Melanocyte of skin (primary cell): ENCODE results near the gene ZNF559. TPM values are rescaled to one million over a fixed set of nuclear protein-coding genes. Genes with fewer than 3 reads are reported as not detected.

Source experiments
- total RNA-seq, 2 donors: library from RNA; depleted of rRNA; stranded (reverse); fragments of >200 nt; gene quantifications; 2 replicates each; pipeline ENCODE4 v1.2.3, GENCODE V29; 2012

The ZNF559 gene
- 10 to 100 TPM in 1 of 2 donors, 1 to 10 TPM in 1; 8.3 to 11.0 TPM for total RNA-seq

DNA sequence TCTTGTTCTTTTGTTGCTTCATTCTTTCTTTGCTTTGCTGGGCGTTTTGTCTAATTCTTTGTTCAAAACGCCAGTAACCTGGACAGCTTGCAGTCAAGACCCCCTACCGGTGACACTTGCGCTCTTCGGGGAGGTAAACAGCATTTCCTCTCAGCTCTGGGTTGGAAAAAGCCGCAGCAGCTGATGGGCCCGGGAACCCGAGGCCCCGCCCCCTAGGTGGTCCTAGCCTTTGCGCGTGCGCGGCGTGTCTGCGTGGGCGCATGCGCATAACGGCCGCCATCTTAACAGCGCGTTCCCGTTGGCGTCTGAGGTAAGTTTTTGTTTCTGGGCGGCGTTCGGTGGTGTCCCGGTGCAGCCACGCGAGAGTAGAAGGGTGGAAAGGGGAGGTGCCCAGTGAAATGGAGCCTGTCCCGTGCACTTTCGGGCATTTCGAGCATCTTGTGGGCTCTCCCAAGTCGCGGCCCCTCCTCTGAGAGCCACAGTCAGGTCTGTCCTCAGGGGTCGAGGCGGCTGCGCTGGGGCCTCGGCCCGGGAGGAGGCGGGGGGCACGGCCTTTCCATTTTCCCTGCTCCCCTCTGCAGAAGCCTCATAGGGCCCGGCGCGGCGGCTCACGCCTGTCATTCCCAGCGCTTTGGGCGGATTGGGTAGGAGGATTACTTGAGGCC is at the start of gene ZNF559:
Gene ZNF559 (plus strand): TSS at position 261 of the 665 bp plus-strand sequence. CDS start 14,371 bp downstream, outside the sequence.

DNA sequence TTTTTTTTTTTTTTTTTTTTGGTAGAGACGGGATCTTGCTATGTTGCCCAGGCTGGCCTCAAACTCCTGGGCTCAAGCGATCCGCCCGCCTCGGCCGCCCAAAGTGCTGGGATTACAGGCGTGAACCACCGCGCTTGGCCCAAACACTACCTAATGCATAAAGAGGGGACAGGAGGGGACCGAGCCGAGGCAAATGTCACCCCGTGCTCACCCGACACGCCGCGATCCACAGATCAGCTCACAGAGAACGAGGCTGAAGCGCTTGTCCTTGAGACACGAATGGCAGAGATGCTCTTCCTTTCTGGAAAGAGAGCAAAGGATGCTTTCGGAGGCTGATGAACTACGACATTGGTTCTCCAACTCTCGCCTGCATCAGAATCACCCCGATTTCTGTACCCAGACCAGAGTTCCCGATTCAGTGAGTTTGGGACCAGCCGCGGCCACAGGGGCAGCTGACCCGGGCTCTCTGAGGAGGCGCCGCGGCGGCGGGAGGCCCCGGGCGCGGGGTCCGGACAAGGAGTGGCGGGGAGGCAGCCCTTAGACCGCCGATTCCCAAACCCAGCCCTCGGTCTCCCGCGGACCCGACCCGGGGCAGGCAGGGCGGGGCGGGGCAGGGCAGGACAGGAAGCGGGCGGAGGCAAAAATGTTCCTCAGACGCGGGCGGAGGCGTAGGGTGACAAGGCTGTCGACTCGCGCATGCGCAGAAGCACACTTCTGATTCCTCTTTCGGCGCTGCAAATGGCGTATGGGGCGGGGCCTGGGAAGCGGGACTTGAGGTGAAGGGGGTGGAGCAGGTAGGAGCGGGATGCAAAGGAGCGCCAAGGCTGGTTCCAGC is 14.6 kb upstream of the ZNF559 start, which contains the start of gene ZNF699:
Gene ZNF699 (minus strand): TSS at position 700 of the 835 bp plus-strand sequence. CDS start 4,719 bp downstream, outside the sequence.

DNA sequence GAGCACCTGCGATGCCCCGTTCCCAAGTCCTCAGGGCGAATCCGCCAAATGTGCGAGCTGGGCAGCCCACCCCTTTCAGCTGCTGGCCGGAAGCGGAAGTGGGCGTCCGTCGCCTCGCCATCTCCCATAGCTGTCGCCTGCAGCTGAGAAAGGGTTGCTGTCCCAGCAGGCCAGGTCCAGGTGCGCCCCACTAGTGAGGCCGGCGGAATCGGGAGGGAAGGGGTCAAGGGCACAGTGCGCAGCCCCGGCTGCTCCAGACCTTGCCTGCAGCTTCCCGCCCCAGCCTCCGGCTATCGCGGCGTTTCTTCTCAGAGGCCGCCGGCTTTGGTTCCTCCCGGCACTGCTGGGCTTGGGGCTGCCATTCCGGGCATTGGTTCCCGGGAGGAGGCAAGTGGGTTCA is 38.9 kb downstream of the ZNF559 start, which contains the start of gene ZNF177:
Gene ZNF177 (plus strand): TSS at position 109 of the 400 bp plus-strand sequence. CDS start 15,299 bp downstream, outside the sequence.

Other genes with a start within 250 kb of the ZNF559 start
- not detected for gene OR1M1, start 237.1 kb upstream of the ZNF559 start, total RNA-seq
- not detected for gene OR7G2, start 216.7 kb upstream of the ZNF559 start, total RNA-seq
- gene OR7G1, start 208.4 kb upstream of the ZNF559 start, total RNA-seq = not detected
- gene OR7G3, start 197.2 kb upstream of the ZNF559 start, total RNA-seq = not detected
- 10 to 100 TPM; 22.4 to 25.6 TPM for gene ZNF317, start 183.8 kb upstream of the ZNF559 start, total RNA-seq
- under 1 TPM in 1 of 2 donors, not detected in 1; under 0.01 TPM for gene OR7D2, start 145.2 kb upstream of the ZNF559 start, total RNA-seq
- not detected for gene OR7D4, start 104.6 kb upstream of the ZNF559 start, total RNA-seq
- not detected for gene OR7E24, start 73.2 kb upstream of the ZNF559 start, total RNA-seq
- 1 to 10 TPM; 5.3 to 7.2 TPM for gene ZNF699, start 14.3 kb upstream of the ZNF559 start, total RNA-seq
- gene ZNF177, start 38.8 kb downstream of the ZNF559 start, total RNA-seq = 1 to 10 TPM in 1 of 2 donors, under 1 TPM in 1; 0.33 to 1.0 TPM
- gene ZNF266, start 111.4 kb downstream of the ZNF559 start, total RNA-seq = 10 to 100 TPM in 1 of 2 donors, 1 to 10 TPM in 1; 9.3 to 10.3 TPM
- gene ZNF560, start 174.4 kb downstream of the ZNF559 start, total RNA-seq = 1 to 10 TPM in 1 of 2 donors, not detected in 1; 1.7 TPM
- 10 to 100 TPM; 13.7 to 15.8 TPM for gene ZNF426, start 214.5 kb downstream of the ZNF559 start, total RNA-seq